ENCODE results near the gene TNIK.

Gene TNIK

GRCh38 chr3:171181907-171182690 is 278.1 kb downstream of the TNIK start:
- no peak for DNase-seq

DNA sequence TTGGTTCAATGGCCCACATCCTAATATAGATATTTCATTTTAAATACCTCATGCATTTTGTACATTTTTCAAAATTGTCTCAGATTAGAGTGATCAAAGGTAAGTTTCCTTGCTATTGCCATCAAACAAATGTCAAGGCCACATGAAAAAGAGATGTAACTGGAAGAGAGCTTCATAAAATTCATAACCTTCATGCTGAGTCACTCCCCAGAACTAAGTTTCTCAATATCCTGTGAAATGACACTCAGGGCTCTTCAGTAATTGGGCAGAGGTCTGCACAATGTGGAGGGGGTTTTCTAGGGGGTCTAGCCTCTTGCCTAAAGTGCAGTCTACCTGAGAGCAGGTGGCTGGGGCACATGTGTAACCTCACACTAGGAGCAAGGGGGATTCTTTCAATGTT is 281.5 kb downstream of the TNIK start:
- no peak for DNase-seq

- no peak for DNase-seq
These were observed 282.7 kb downstream of the TNIK start for GRCh38 chr3:171177553-171177952.

GRCh38 chr3:171177056-171177455 is 283.1 kb downstream of the TNIK start:
- no peak for DNase-seq

GRCh38 chr3:171176244-171176933 is 283.8 kb downstream of the TNIK start:
- no peak for DNase-seq

DNA sequence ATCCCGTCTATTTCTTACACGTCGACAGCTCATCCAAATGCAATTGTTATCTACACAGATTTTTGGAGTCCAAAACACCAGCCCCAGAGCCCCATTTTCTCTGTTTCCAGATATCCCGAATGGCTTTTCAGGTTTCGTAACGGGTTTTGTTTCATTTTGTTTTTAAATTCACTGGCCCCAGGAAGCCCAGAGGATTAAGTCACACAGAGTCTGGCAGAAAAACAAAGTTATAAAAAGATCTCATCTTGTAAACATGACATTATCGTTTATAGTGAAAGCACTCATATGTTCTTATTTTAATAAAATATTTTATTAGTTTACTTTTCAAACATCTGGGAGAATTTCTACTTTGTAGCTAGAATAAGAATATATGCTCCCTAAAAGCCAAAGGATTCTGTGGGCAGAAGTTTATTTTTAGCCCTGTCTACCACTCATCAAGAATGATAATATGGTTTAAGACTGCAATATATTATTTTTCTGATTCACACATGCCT is 284.4 kb downstream of the TNIK start:
- DNase-seq, result no peak

GRCh38 chr3:171173736-171174135 is 286.5 kb downstream of the TNIK start:
- no peak for DNase-seq

- no peak for DNase-seq
These were observed 288.1 kb downstream of the TNIK start for GRCh38 chr3:171172070-171172469.

- DNase-seq, result peak; percentile 67
These were observed 290.3 kb downstream of the TNIK start for GRCh38 chr3:171169866-171170265.

DNA sequence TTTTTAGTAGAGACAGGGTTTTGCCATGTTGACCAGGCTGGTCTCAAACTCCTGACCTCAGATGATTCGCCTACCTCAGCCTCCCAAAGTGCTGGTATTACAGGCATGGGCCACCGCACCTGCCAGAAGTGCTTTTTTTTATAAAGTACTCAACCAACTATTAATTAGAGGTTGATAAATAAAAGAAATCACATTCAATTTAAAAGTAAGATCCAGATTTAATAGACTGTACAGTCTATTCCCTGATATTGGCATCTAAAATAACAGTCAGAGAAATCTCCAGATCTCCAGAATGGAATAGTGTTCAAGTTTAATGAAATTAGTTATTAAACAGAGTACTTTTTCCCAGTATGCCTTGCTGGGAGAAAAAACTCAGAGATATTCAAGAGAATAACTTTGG is 290.8 kb downstream of the TNIK start:
- DNase-seq, result no peak

GRCh38 chr3:171168551-171168950 is 291.7 kb downstream of the TNIK start:
- no peak for DNase-seq

- DNase-seq, result peak; percentile 79
These were observed 292.1 kb downstream of the TNIK start for GRCh38 chr3:171168086-171168485.

DNA sequence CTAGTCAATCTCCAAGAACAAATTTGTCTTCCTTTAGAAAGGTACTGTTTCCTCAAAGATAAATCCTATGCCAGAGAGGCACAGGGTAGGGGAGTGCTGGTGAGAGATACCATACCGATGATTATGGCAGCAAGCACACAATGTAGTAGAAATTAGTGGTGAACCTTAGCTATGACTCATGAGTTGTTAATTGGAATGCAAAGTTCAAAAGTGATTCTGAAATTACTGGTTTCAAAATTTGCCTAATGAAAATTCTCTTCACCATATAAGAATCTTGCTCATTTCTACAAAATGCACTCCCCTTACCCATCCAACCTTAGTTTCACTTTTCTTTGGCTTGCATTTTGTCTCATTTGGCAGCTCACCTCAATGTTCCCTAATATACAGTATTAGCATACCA is 294.2 kb downstream of the TNIK start:
- DNase-seq, result no peak

- DNase-seq, result no peak
These were observed 294.7 kb downstream of the TNIK start for GRCh38 chr3:171165499-171165921.

DNA sequence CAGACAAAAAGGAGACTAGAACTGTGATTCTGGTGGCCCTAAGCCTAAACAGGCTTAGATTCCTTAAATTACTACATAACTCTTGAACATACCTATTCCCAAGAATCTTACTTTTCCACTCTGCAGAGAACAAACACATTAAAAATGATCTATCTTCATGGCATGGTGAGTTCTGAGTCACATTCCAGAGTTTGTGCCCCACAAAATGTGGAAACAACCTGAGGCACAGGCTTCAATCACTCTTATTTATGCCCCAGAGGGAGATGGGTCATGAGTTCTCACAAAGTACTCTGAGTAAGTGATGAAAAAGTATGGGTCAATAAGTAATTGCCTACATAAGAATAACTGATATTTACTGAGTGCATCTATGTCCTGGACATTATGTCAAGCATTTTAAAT is 296.1 kb downstream of the TNIK start:
- no peak for DNase-seq

- no peak for DNase-seq
These were observed 296.8 kb downstream of the TNIK start for GRCh38 chr3:171163101-171164066.

GRCh38 chr3:171160325-171160724 is 299.9 kb downstream of the TNIK start:
- DNase-seq, result no peak

DNA sequence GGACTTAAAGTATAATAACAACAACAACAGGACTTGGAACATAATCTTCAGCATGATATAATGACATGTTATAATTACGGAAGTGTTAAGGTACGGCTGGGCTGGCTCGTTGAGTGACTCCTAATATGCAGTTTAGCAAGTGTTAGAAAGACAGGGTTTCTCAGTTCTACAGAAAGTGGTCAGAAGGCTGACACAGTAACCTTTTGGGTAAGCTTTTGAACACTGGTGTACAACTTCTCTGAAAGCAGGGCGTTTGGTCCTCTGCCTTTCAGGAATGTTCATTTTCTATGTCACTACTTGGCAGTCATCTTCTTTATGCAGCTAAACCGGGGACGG is 300.4 kb downstream of the TNIK start:
- no peak for DNase-seq

DNA sequence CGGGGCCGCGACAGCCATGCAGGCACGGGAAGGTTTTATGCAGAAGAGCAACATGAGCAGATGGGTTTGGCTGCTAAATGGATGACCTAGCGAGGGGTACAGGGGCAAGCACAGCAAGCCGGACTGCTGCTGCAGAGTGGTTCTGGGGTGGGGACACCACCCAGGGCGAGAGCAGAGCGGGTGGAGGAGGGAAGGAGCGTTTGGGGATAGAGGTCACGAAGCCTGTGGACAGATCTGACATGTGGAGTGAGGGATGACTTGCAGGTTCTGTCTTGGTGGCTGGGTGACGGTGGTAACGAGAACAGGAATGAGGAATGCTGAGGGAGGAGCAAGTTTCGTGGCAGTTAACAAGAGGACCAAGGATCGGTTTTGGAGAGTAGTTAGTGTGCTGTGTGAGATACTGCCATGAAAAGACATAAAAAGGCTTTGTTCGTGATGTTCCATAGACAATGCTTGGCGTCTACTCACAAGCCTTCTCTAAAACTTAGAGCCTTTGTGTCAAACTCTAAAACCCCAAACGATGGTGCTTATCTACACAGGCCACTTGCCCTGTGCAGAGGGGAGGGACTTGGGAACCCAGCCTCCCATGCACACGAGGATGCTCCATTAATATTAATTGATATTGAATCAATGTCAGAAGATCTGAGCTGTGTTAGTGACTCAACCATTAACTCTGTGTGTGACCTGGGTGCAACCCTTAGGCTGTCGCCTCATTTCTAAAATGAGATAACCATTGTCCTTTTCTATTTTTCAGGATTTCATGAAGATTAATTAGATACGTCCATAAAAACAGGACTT is 301.0 kb downstream of the TNIK start:
- no peak for DNase-seq

DNA sequence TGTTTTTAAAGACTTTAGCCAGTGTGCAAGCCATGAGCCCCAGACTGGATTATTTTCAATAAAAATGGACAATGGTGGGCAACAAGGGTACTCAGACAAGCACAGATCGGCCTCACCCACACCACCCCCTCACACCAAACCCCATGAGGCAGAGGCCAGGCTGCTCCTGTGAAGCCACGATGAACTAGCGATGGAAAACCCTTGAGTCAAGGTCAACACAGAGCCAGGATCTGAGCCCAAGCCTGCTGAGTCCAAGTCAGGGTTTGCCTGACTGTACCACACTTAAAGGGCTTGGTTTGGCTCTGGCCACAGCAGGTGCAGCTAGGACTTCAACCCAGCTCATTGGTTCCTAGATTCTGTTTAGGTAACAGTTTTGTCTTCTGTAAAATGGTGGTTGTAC is 302.2 kb downstream of the TNIK start:
- DNase-seq, result no peak

GRCh38 chr3:171157286-171157685 is 302.9 kb downstream of the TNIK start:
- no peak for DNase-seq

DNA sequence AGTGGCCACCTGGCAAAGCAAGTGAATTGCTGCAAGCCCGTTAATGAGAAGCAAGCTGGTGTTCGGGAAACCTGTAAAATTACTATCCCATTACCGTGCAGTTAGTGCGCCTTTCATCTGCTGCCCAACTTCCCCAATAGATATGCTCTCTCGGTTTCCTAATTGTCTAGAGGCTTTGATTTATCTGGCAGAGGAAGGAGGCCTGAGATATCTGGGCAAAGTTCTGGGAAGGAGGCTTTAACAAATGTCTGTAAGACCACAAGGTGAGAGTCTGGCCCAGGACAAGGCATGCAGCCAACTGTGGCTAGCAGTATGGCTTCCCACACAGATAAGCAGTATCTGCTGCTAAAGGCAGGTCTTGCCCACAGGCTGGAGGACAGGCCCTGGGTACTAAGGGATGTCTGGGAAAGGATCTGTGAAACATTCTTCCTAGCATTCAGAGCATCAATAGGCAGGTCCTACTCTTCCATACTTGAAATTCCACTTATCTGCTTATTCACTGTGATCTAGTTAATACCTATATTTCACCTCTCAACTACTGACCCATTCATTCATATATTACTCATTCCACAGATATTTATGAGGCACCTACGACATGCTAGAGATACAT is 303.7 kb downstream of the TNIK start:
- no peak for DNase-seq

All from NCI-H510A treated with DMSO at 0.1 percent for 48 hours (cell line).